ENCODE results near the gene SAFB2. TPM values are rescaled to one million over a fixed set of nuclear protein-coding genes. Genes with fewer than 3 reads are reported as not detected.

The SAFB2 gene
- total and polyA plus RNA-seq, 9 of the 15 experiments (the other 6 are each of a cell fraction or from before 2014, with no cell fraction given), result 4.5 to 103 (median 47.3) TPM

GRCh38 chr19:5603626-5604025 lies 18.9 kb downstream of the SAFB2 start:
- H4K20me1 ChIP-seq (replicated peaks; ENCODE audit: control insufficient read depth, insufficient read depth, low read length), result 0 out of 2 replicates have a peak, but pooled peaks cover 4% of the 10 kb centered on the region
- FAIRE-seq, result no peak
- TF ChIP-seq ZNF740 (CRISPR knock-in tag; IDR thresholded peaks at IDR 0.05) (no peak), ZNF740 (tag; IDR thresholded peaks at IDR 0.05) (no peak), PHF8 (IDR thresholded peaks at IDR 0.05; ENCODE audit: borderline replicate concordance, low read length) (no peak), RFX7 (CRISPR knock-in tag; IDR thresholded peaks at IDR 0.05) (no peak), RBM25 (IDR thresholded peaks at IDR 0.05; ENCODE audit: low read depth, low read length, severe bottlenecking) (no peak), FOXA3 (CRISPR knock-in tag; conservative IDR thresholded peaks at IDR 0.05 in 1 of 2, IDR thresholded peaks at IDR 0.05 in 1 of 2) (no peak), NRF1 (conservative IDR thresholded peaks at IDR 0.05 in 1 of 2, IDR thresholded peaks at IDR 0.05 in 1 of 2) (no peak), TEAD2 (tag; IDR thresholded peaks at IDR 0.05) (no peak), ZNF165 (CRISPR knock-in tag; IDR thresholded peaks at IDR 0.05; ENCODE audit: borderline replicate concordance) (no peak), CBX8 (IDR thresholded peaks at IDR 0.05; ENCODE audit: borderline replicate concordance, extremely low read depth, low read depth, low read length, poor library complexity, severe bottlenecking) (no peak), SNRNP70 (optimal IDR thresholded peaks at IDR 0.05; ENCODE audit: low read depth, low read length) (no peak)
- TF ChIP-seq, protein P1, sequence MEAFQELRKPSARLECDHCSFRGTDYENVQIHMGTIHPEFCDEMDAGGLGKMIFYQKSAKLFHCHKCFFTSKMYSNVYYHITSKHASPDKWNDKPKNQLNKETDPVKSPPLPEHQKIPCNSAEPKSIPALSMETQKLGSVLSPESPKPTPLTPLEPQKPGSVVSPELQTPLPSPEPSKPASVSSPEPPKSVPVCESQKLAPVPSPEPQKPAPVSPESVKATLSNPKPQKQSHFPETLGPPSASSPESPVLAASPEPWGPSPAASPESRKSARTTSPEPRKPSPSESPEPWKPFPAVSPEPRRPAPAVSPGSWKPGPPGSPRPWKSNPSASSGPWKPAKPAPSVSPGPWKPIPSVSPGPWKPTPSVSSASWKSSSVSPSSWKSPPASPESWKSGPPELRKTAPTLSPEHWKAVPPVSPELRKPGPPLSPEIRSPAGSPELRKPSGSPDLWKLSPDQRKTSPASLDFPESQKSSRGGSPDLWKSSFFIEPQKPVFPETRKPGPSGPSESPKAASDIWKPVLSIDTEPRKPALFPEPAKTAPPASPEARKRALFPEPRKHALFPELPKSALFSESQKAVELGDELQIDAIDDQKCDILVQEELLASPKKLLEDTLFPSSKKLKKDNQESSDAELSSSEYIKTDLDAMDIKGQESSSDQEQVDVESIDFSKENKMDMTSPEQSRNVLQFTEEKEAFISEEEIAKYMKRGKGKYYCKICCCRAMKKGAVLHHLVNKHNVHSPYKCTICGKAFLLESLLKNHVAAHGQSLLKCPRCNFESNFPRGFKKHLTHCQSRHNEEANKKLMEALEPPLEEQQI (IDR thresholded peaks at IDR 0.05), result no peak
- TF ChIP-seq, protein P2, sequence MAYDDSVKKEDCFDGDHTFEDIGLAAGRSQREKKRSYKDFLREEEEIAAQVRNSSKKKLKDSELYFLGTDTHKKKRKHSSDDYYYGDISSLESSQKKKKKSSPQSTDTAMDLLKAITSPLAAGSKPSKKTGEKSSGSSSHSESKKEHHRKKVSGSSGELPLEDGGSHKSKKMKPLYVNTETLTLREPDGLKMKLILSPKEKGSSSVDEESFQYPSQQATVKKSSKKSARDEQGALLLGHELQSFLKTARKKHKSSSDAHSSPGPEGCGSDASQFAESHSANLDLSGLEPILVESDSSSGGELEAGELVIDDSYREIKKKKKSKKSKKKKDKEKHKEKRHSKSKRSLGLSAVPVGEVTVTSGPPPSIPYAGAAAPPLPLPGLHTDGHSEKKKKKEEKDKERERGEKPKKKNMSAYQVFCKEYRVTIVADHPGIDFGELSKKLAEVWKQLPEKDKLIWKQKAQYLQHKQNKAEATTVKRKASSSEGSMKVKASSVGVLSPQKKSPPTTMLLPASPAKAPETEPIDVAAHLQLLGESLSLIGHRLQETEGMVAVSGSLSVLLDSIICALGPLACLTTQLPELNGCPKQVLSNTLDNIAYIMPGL (CRISPR knock-in tag; IDR thresholded peaks at IDR 0.05), result no peak

More at GRCh38 chr19:5603626-5604025, 18.9 kb downstream of the SAFB2 start:
- H3K4me3 ChIP-seq, result no peak overlapping the region
- H3K27ac ChIP-seq (ENCODE audit: extremely low read depth, low read depth, low read length), result no peak overlapping the region
- ATAC-seq, result no peak
- no peaks in the 10 kb centered on the region for H3K27me3 ChIP-seq (ENCODE audit: control insufficient read depth in 2 of 2, insufficient read depth in 2 of 2, low read length in 2 of 2)
- H3K9ac ChIP-seq (ENCODE audit: insufficient read depth in 1 of 2, low read depth in 2 of 2, low read length in 2 of 2), result no peak overlapping the region
- no peak overlapping the region for H2AFZ ChIP-seq (ENCODE audit: low read depth, low read length)
- CTCF ChIA-PET (ENCODE audit: low intra/inter-chr PET ratio), result no interaction called here
- no peaks in the 10 kb centered on the region for H3K9me3 ChIP-seq (replicated peaks; ENCODE audit: control insufficient read depth, insufficient read depth, low read depth, low read length)
- peaks cover 91% of the 10 kb centered on the region for H3K36me3 ChIP-seq (ENCODE audit: control insufficient read depth, insufficient read depth, low read length)
- peaks cover 34% of the 10 kb centered on the region for H3K79me2 ChIP-seq (ENCODE audit: control insufficient read depth, insufficient read depth, low read length)
- H3K9me1 ChIP-seq (ENCODE audit: control insufficient read depth, insufficient read depth, low read length), result no peaks in the 10 kb centered on the region
- 86% methylated on average over 5 of the region's 5 CpGs for WGBS (ENCODE audit: insufficient coverage, low coverage, missing lambda C conversion rate)
- H3K4me1 ChIP-seq (replicated peaks in 1 of 2; ENCODE audit: control insufficient read depth in 2 of 2, insufficient read depth in 2 of 2, low read length in 2 of 2), result no peaks in the 10 kb centered on the region
- intact Hi-C loops (cut with micrococcal nuclease) (no loop called here), in situ Hi-C loops (cut with MboI) (no loop called here)
- no peak for DNase-seq (ENCODE audit: extremely low read depth in 1 of 4, low spot score in 3 of 4)
- POLR2A ChIA-PET, result interaction anchor here (1.9 kb wide), 1 partner anchor 18 kb away, joined by 7 read pairs; the partner anchor contains the start of genes SAFB and SAFB2
- no peak overlapping the region for H3K4me2 ChIP-seq (ENCODE audit: insufficient read depth, low read length)
- BruUV-seq (replicated peaks), result no TSS peak

Data from K562 (cell line).